Neural cell (in vitro differentiated cells): ENCODE data around the gene CSNK1E.

Source experiments
- CTCF ChIP-seq: fragments of 450-650 bp; IDR thresholded peaks from 2 replicates; pipeline ENCODE4 v1.5.1; 2014; ENCODE audit warnings: antibody characterized with exemption, mild to moderate bottlenecking, moderate library complexity; ENCODE audit not compliant: poor library complexity, severe bottlenecking
- POLR2AphosphoS5 ChIP-seq: IDR thresholded peaks from 2 replicates; pipeline ENCODE4 v1.6.1; 2012

- TF ChIP-seq CTCF (no peak), POLR2AphosphoS5 (no peak)
Observed at GRCh38 chr22:38299770-38300102, 17.5 kb downstream of the CSNK1E start.
